NCI-H345 treated with DMSO at 0.1 percent for 48 hours (cell line): ENCODE results near the gene RPUSD4.
A peak's percentile ranks its signal among the peaks of the same experiment; 100 is the strongest.

Source experiments
- DNase-seq: peaks from one replicate; lab custom pipeline; 2025; ENCODE audit not compliant: unreplicated experiment; lab: John Stamatoyannopoulos, UW

Gene RPUSD4

GRCh38 chr11:126214441-126214840 is 3.0 kb upstream of the RPUSD4 start:
- no peak for DNase-seq

- DNase-seq = no peak
Measured at GRCh38 chr11:126212089-126212660, 725 bp upstream of the RPUSD4 start.

- no peak for DNase-seq
Measured at GRCh38 chr11:126210871-126211235, 597 bp downstream of the RPUSD4 start.

- no peak for DNase-seq
Measured at GRCh38 chr11:126207896-126208295, 3.6 kb downstream of the RPUSD4 start.

DNA sequence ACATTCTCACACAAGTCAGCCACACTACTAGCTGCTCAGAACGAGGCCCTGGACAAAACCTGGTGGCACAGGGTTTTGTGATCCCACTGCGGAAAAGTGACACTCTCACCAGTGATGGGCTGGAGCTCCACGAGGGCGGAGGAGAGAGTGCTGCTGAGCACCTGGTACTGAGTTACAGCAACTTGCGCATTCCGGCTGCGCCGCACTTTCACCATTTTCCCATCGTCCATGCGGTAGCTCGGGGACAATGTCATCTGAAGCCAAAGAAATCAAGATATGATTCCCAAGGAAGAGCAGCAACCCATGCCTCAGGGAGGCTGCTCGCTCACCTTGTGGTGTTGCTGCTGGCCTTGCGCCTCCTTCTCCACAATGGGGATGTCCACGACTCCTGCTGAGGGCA is 6.1 kb downstream of the RPUSD4 start:
- no peak for DNase-seq

GRCh38 chr11:126202646-126203359 is 8.6 kb downstream of the RPUSD4 start:
- DNase-seq = no peak

DNA sequence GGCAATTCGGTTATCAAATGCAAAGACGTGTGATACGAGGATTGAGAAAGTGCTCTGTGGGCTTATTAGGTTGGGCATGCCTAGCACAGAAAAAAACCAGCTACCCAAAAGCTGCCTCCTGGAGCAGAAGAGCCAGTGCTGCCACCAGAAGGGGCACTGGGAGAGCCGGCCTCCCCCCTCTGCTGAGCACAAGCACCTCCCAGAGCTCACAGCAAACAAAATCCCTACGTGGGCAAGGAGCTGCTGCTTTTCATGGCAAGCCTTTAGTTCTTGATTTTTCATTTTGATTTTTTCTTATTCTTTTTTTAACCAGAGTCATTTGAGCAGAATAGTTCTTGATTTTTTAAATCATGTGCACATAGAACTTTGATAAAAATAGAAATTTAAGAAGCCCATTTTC is 12.8 kb downstream of the RPUSD4 start:
- DNase-seq = no peak

DNA sequence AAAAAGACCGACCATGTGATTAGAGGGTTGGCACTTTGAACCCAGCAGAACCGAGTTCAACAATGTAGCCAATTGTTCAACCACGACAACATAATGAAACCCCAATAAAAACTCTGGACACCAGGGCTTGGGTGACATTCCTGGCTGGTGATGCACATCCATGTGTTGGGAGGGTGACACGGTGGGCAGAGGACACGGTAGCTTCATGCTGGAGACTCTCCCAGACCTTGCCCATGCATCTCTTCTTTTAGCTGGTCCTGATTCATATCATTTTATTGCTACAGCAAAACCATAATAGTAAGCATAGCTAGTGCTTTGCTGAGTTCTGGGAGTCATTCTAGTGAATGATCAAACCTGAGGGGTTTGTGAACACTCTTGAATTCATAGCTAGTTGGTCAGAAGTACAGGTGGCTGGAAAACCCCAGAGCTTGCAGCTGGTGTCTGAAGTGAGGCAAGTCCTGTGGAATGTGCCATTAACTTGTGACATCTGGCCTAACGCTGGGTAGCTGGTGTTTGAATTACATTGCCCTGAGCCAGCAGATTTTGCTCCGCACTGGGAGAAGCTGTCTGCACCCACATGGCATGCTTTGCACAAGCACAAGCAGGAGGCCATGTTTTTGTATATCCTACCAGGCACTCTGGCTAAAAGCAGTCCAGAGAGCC is 14.0 kb downstream of the RPUSD4 start:
- DNase-seq = no peak

GRCh38 chr11:126195119-126195518 is 16.3 kb downstream of the RPUSD4 start:
- no peak for DNase-seq

- peak; percentile 28 for DNase-seq
Measured at GRCh38 chr11:126194121-126194543, 17.3 kb downstream of the RPUSD4 start.

GRCh38 chr11:126193038-126193478 is 18.4 kb downstream of the RPUSD4 start:
- no peak for DNase-seq

DNA sequence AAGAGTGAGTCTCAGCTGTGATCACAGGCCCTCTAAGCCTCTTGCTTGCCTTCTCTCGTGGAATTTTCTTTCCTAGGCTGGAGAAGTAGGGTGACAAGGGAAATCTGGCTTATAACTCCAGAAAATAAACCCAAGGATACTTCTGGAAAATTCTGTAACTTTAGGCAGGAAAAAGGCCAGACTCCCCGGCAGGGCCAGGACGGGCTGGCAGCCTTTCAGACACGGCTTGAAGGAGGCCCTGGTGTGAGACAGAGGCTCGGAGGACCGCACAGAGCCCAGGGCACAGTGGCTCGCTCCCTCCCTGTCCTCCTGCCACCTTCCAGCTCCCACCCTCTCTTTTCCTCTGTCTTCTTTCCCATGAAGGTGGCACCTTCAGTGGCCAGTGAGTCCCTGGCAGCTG is 19.1 kb downstream of the RPUSD4 start:
- DNase-seq = no peak

DNA sequence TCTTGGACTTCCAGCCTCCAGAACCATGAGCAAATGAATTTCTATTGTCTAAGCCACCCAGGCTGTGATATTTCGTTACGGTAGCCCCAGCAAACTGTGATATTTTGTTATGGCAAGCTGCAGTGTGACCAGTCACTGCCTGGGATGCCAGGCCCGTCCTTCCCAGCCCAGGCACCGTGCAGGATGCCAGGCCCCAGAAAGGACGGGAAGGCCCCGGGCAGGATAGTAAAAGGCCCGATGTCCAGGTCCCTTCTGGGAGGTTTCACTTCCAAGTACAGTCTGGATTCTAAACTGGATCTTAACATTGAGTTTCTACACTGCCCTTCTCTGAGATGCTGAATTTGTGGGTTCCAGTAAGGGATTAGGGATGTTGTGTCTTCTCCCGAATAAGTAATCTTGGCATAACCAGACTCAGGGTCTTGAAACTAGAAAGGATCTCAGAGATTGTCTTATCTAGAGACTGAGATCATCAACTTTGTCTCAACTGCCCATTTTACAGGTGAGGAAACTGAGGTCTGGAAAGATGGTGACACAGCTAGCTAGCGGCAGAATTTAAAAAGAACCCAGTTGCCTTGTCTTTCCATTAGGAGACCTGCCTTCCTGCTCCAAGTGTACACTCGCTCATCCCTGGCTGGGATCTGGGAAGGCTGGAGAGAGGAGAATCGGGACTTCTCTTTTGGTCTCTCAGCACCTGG is 19.9 kb downstream of the RPUSD4 start:
- DNase-seq = no peak

DNA sequence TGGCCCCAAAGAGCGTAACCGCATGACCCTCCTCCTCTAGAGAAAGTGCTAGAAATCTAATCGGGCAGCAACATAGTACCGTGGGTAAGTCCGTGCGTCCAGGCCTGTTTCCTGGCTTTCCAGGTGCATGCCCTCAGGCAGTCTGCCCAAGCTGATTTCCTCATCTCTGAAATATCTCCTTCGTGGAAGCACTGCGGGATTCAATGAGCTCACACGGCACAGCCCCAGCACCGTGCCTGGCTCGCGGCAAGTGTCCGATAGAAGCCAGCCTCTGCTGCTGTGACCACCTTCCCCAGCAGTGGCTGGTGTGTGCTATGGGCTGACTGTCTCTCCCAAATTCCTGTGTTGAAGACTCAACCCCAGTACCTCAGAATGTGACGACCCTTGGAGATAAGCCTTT is 20.7 kb downstream of the RPUSD4 start:
- no peak for DNase-seq

GRCh38 chr11:126189109-126189929 is 22.1 kb downstream of the RPUSD4 start:
- no peak for DNase-seq

- no peak for DNase-seq
Measured at GRCh38 chr11:126188332-126189108, 22.9 kb downstream of the RPUSD4 start.

- DNase-seq = peak; percentile 50
Measured at GRCh38 chr11:126186708-126187529, 24.5 kb downstream of the RPUSD4 start.

- DNase-seq = no peak
Measured at GRCh38 chr11:126186025-126186698, 25.3 kb downstream of the RPUSD4 start.
